Right lobe of liver (tissue), 4 donors: ENCODE results near the gene MPP4.

ENCODE experiments used
- CTCF ChIP-seq, 4 donors: fragments of 200-600 bp in 3 of 4; fragments of 450-650 bp in 1 of 4; IDR thresholded peaks; one replicate each; pipeline versions ENCODE4 v1.5.1 to v1.8.0; 2016 to 2022; ENCODE audit warnings: antibody characterized with exemption in 4 of 4, mild to moderate bottlenecking in 2 of 4
- POLR2A ChIP-seq: fragments of 450-650 bp; IDR thresholded peaks from one replicate; pipeline ENCODE4 v1.6.1; 2017; ENCODE audit warnings: antibody characterized with exemption, mild to moderate bottlenecking
- donor health status: DM: no; HTN: no; CAD: no.
- donor health status: DM: no; HTN: no; CAD: no.
- donor health status: DM: no; HTN: yes; CAD: no.

GRCh38 chr2:201621293-201621999 is 77.0 kb downstream of the MPP4 start:
- TF ChIP-seq CTCF (IDR thresholded peaks at IDR 0.05) (no peak), POLR2A (no peak)
